H9 (cell line): ENCODE results near the gene FNDC3A. TPM values are rescaled to one million over a fixed set of nuclear protein-coding genes. Genes with fewer than 3 reads are reported as not detected.
"Not testable (repeated sequence)": the region's sequence is repeated elsewhere in the genome, so short reads cannot be mapped to it uniquely, and the experiment has no call there.

Experiments
- DNase-seq: peaks from one replicate; pipeline ENCODE4 v3.0.0-alpha.2; 2017
- H2AFZ ChIP-seq: one replicate; pipeline ENCODE4 v1.6.1; 2013; ENCODE audit warnings: mild to moderate bottlenecking, low read length, control low read depth, moderate library complexity
- H2AK5ac ChIP-seq: 2 replicates; pipeline ENCODE4 v1.6.1; 2013; ENCODE audit warnings: low read length, control low read depth, mixed read lengths; ENCODE audit not compliant: insufficient read length
- H2BK120ac ChIP-seq: one replicate; pipeline ENCODE4 v1.6.1; 2013; ENCODE audit warnings: low read depth, mild to moderate bottlenecking, low read length, control low read depth, inconsistent platforms; ENCODE audit not compliant: poor library complexity, severe bottlenecking
- H2BK12ac ChIP-seq: 2 replicates; pipeline ENCODE4 v1.6.1; 2013; ENCODE audit warnings: low read length, control low read depth, mixed read lengths, low read depth; ENCODE audit not compliant: insufficient read length
- H2BK15ac ChIP-seq: 2 replicates; pipeline ENCODE4 v1.6.1; 2013; ENCODE audit warnings: low read depth, low read length, control low read depth
- H2BK20ac ChIP-seq: one replicate; pipeline ENCODE4 v1.6.1; 2013; ENCODE audit warnings: low read depth, mild to moderate bottlenecking, low read length, control low read depth, inconsistent platforms; ENCODE audit not compliant: poor library complexity, severe bottlenecking
- H2BK5ac ChIP-seq: 2 replicates; pipeline ENCODE4 v1.6.1; 2013; ENCODE audit warnings: low read length, control low read depth, mixed read lengths; ENCODE audit not compliant: insufficient read length
- H3K14ac ChIP-seq: 2 replicates; pipeline ENCODE4 v1.6.1; 2013; ENCODE audit warnings: low read length, control low read depth; ENCODE audit not compliant: insufficient read depth
- H3K18ac ChIP-seq: 2 replicates; pipeline ENCODE4 v1.6.1; 2013; ENCODE audit warnings: low read depth, mild to moderate bottlenecking, mixed read lengths, low read length, control low read depth; ENCODE audit not compliant: insufficient read length
- H3K23ac ChIP-seq: 2 replicates; pipeline ENCODE4 v1.6.1; 2013; ENCODE audit warnings: low read length, control low read depth, mixed read lengths, low read depth; ENCODE audit not compliant: insufficient read length
- H3K23me2 ChIP-seq: 2 replicates; pipeline ENCODE4 v1.6.1; 2013; ENCODE audit warnings: low read depth, mild to moderate bottlenecking, mixed read lengths, low read length, control low read depth; ENCODE audit not compliant: insufficient read length, poor library complexity, severe bottlenecking
- H3K27ac ChIP-seq: 2 replicates; pipeline ENCODE4 v1.5.1; 2013; ENCODE audit warnings: low read length, control low read depth, mixed read lengths, low read depth; ENCODE audit not compliant: insufficient read length
- H3K27me3 ChIP-seq: 2 replicates; pipeline ENCODE4 v1.6.1; 2013; ENCODE audit warnings: low read length, control low read depth, inconsistent platforms; ENCODE audit not compliant: insufficient read depth
- H3K4ac ChIP-seq: 2 replicates; pipeline ENCODE4 v1.6.1; 2013; ENCODE audit warnings: low read depth, mild to moderate bottlenecking, control low read depth, inconsistent platforms, low read length, moderate library complexity
- H3K4me1 ChIP-seq: 2 replicates; pipeline ENCODE4 v1.6.1; 2013; ENCODE audit warnings: low read length, control low read depth, inconsistent platforms; ENCODE audit not compliant: insufficient read depth
- H3K4me2 ChIP-seq: 2 replicates; pipeline ENCODE4 v1.6.1; 2013; ENCODE audit warnings: low read length, control low read depth, mixed read lengths; ENCODE audit not compliant: insufficient read length, insufficient read depth
- H3K56ac ChIP-seq: 2 replicates; pipeline ENCODE4 v1.6.1; 2013; ENCODE audit warnings: low read depth, mild to moderate bottlenecking, mixed read lengths, low read length, control low read depth; ENCODE audit not compliant: insufficient read length
- H3K79me1 ChIP-seq: 2 replicates; pipeline ENCODE4 v1.6.1; 2013; ENCODE audit warnings: low read depth, mild to moderate bottlenecking, moderate library complexity, low read length, control low read depth, inconsistent platforms; ENCODE audit not compliant: insufficient read depth, poor library complexity, severe bottlenecking
- H3K79me2 ChIP-seq: 2 replicates; pipeline ENCODE4 v1.6.1; 2013; ENCODE audit warnings: low read length, control low read depth, inconsistent platforms; ENCODE audit not compliant: insufficient read depth
- H3K9ac ChIP-seq: 2 replicates; pipeline ENCODE4 v1.6.1; 2013; ENCODE audit warnings: low read length, control low read depth, mixed read lengths; ENCODE audit not compliant: insufficient read length; ENCODE audit errors: extremely low read depth
- H3K9me3 ChIP-seq: one replicate; pipeline ENCODE4 v1.6.1; 2013; ENCODE audit warnings: low read depth, low read length, inconsistent platforms; ENCODE audit not compliant: control insufficient read depth
- H3T11ph ChIP-seq: one replicate; pipeline ENCODE4 v1.6.1; 2013; ENCODE audit warnings: mild to moderate bottlenecking, low read length, control low read depth, inconsistent platforms
- H4K20me1 ChIP-seq: one replicate; pipeline ENCODE4 v1.6.1; 2013; ENCODE audit not compliant: control insufficient read depth, insufficient read length, insufficient read depth
- H4K5ac ChIP-seq: 2 replicates; pipeline ENCODE4 v1.6.1; 2013; ENCODE audit warnings: low read depth, mild to moderate bottlenecking, mixed read lengths, low read length, control low read depth; ENCODE audit not compliant: insufficient read length
- H4K8ac ChIP-seq: replicated peaks from 2 replicates; pipeline ENCODE4 v1.6.1; 2013; ENCODE audit warnings: low read length, control low read depth, mixed read lengths, low read depth; ENCODE audit not compliant: insufficient read length
- H4K91ac ChIP-seq: 2 replicates; pipeline ENCODE4 v1.6.1; 2013; ENCODE audit warnings: low read depth, mild to moderate bottlenecking, moderate library complexity, mixed read lengths, low read length, control low read depth; ENCODE audit not compliant: insufficient read length
- H3K27ac Mint-ChIP-seq, 3 experiments: 2 replicates in 2 of 3; 3 replicates in 1 of 3; pipeline ENCODE4 v1.8.0; 2020 to 2021; ENCODE audit warnings: mixed read lengths in 3 of 3, mild to moderate bottlenecking in 1 of 3, moderate library complexity in 1 of 3
- H3K27me3 Mint-ChIP-seq: 2 replicates; pipeline ENCODE4 v1.8.0; 2021; ENCODE audit warnings: low read depth, mild to moderate bottlenecking, moderate library complexity, mixed read lengths
- H3K36me3 Mint-ChIP-seq, 3 experiments: 2 replicates in 2 of 3; 3 replicates in 1 of 3; pipeline ENCODE4 v1.8.0; 2020 to 2021; ENCODE audit warnings: low read depth in 3 of 3, mixed read lengths in 3 of 3; ENCODE audit not compliant: insufficient read depth in 1 of 3
- H3K4me1 Mint-ChIP-seq, 2 experiments: 2 replicates each; pipeline ENCODE4 v1.8.0; 2020; ENCODE audit warnings: mixed read lengths in 2 of 2
- H3K4me3 Mint-ChIP-seq, 2 experiments: 2 replicates in 1 of 2; 3 replicates in 1 of 2; pipeline ENCODE4 v1.8.0; 2020 to 2021; ENCODE audit warnings: mild to moderate bottlenecking in 2 of 2, mixed read lengths in 2 of 2, moderate library complexity in 1 of 2
- H3K9me3 Mint-ChIP-seq, 2 experiments: 2 replicates in 1 of 2; 3 replicates in 1 of 2; pipeline ENCODE4 v1.8.0; 2020; ENCODE audit warnings: mild to moderate bottlenecking in 2 of 2, mixed read lengths in 2 of 2, moderate library complexity in 1 of 2
- WGBS: extraction: QIAGEN DNeasy Blood & Tissue Kit; methylation state at CpG from one replicate; pipeline ENCODE4 v1.1.7; 2013; ENCODE audit warnings: missing lambda C conversion rate, low lambda C conversion rate, mixed read lengths; ENCODE audit not compliant: insufficient read length; ENCODE audit errors: extremely low coverage; 5-methylcytosine and 5-hydroxymethylcytosine counted together
- total RNA-seq: library from RNA; stranded (reverse); gene quantifications from 2 replicates; pipeline ENCODE4 v1.2.1, GENCODE V29; 2021

Gene FNDC3A
- total RNA-seq, 1 experiment from 2014 or later, result 27.4 TPM

GRCh38 chr13:49070021-49070420 lies 94.3 kb downstream of the FNDC3A start:
- not testable (repeated sequence) for H4K8ac ChIP-seq, H3K9me3 Mint-ChIP-seq, H3K9ac ChIP-seq, H3K56ac ChIP-seq, H2AK5ac ChIP-seq, H4K5ac ChIP-seq, H3K4ac ChIP-seq, H3K4me1 Mint-ChIP-seq, H2BK120ac ChIP-seq, H3K23ac ChIP-seq, H3K36me3 Mint-ChIP-seq, H3K23me2 ChIP-seq, DNase-seq, H3K27me3 Mint-ChIP-seq, H3K79me2 ChIP-seq, H3K18ac ChIP-seq, H3T11ph ChIP-seq, H3K27ac ChIP-seq, H2BK20ac ChIP-seq, H3K4me1 ChIP-seq, H3K27me3 ChIP-seq, H2BK15ac ChIP-seq, H4K91ac ChIP-seq, H2BK5ac ChIP-seq, H3K14ac ChIP-seq, H2BK12ac ChIP-seq, H3K79me1 ChIP-seq, H3K9me3 ChIP-seq, H2AFZ ChIP-seq, H3K4me3 Mint-ChIP-seq, H4K20me1 ChIP-seq, H3K4me2 ChIP-seq, H3K27ac Mint-ChIP-seq
- WGBS, result no CpG with 5 or more reads among the region's 6 CpGs
